ENCODE measurements around the gene TSPAN10. TPM values are rescaled to one million over a fixed set of nuclear protein-coding genes. Genes with fewer than 3 reads are reported as not detected.

The TSPAN10 gene
- total and polyA plus RNA-seq, 2 of the 13 experiments (the other 11 are each of a cell fraction or from before 2014, with no cell fraction given) = 0.54 to 0.75 TPM

DNA sequence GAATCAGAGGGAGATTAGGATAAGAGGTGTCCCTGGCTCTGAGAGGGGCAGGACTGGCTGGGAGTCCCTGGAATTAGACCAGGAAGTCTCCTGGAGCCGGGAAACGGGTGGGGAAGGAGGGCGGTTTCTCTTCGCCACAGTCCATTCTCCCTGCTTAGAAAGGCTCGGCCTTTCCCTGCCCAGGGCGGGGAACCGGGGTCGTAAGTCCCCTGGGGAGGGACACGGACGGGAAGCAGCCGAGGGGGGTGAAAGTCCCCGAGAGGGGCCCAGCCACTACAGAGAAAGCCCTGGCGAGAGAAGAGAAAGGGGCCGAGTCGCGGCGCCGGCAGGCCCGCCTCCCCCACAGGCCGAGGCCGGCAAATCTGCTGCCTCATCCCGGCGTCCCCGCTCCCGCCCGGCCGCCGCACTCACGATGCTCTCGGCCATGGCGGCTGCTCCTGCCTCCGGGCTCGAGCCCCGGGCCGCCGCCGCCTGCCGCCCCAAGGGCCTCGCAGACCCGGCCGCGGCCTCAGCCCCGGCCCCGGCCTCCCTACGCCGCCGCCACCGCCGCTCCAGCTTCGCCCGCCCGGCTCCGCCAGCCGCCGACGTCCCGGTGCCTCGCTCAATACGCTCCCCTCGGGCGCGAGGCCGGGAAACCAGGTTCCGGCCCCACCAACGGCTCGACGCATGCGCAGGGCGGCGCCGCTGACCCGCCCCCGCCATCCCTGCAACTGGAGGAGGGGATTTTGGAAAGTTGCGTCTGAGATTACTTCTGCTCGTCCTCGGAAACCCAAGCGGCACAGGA, at the start of gene TSPAN10, which contains the start of gene NPLOC4 (continued):
- TF ChIP-seq ZBTB38 (CRISPR knock-in tag; IDR thresholded peaks at IDR 0.05) (peak; percentile 65; the same call in 1 of the 2 replicates), ZNF263 (CRISPR knock-in tag; IDR thresholded peaks at IDR 0.05) (peak; percentile 65), ZFAT (CRISPR knock-in tag; conservative IDR thresholded peaks at IDR 0.05) (no peak), RFX3 (CRISPR knock-in tag; IDR thresholded peaks at IDR 0.05) (peak; percentile 36; the same call in 1 of the 2 replicates), ZNF205 (CRISPR knock-in tag; IDR thresholded peaks at IDR 0.05) (peak; percentile 88), SNAI1 (CRISPR knock-in tag; IDR thresholded peaks at IDR 0.05; ENCODE audit: borderline replicate concordance) (0 out of 2 replicates have a peak, but pooled peaks have one; percentile 38), ZFP1 (CRISPR knock-in tag; IDR thresholded peaks at IDR 0.05) (peak; percentile 87; the same call in 1 of the 2 replicates), ZNF780A (CRISPR knock-in tag; IDR thresholded peaks at IDR 0.05) (no peak), ZNF672 (CRISPR knock-in tag; IDR thresholded peaks at IDR 0.05) (peak; percentile 93), HOXD1 (CRISPR knock-in tag; IDR thresholded peaks at IDR 0.05) (peak; percentile 93), ZNF317 (CRISPR knock-in tag; IDR thresholded peaks at IDR 0.05) (0 out of 2 replicates have a peak, but pooled peaks have one; percentile 30), ZNF235 (CRISPR knock-in tag; IDR thresholded peaks at IDR 0.05; ENCODE audit: borderline replicate concordance) (peak; percentile 91; the same call in 1 of the 2 replicates), ZNF354B (CRISPR knock-in tag; IDR thresholded peaks at IDR 0.05) (no peak), KLF15 (CRISPR knock-in tag; IDR thresholded peaks at IDR 0.05; ENCODE audit: borderline replicate concordance) (peak; percentile 90; the same call in 1 of the 2 replicates), ZNF670 (CRISPR knock-in tag; IDR thresholded peaks at IDR 0.05; ENCODE audit: borderline replicate concordance) (no peak), JUND (CRISPR knock-in tag; IDR thresholded peaks at IDR 0.05) (peak; percentile 73), TSC22D2 (CRISPR knock-in tag; IDR thresholded peaks at IDR 0.05; ENCODE audit: borderline replicate concordance) (peak; percentile 97), TMF1 (CRISPR knock-in tag; IDR thresholded peaks at IDR 0.05; ENCODE audit: low read depth) (peak; percentile 91; the same call in 1 of the 2 replicates), SMAD9 (CRISPR knock-in tag; IDR thresholded peaks at IDR 0.05) (no peak), ZNF883 (CRISPR knock-in tag; IDR thresholded peaks at IDR 0.05; ENCODE audit: not compliant biosample characterization) (no peak)
- TF ChIP-seq, protein P1, sequence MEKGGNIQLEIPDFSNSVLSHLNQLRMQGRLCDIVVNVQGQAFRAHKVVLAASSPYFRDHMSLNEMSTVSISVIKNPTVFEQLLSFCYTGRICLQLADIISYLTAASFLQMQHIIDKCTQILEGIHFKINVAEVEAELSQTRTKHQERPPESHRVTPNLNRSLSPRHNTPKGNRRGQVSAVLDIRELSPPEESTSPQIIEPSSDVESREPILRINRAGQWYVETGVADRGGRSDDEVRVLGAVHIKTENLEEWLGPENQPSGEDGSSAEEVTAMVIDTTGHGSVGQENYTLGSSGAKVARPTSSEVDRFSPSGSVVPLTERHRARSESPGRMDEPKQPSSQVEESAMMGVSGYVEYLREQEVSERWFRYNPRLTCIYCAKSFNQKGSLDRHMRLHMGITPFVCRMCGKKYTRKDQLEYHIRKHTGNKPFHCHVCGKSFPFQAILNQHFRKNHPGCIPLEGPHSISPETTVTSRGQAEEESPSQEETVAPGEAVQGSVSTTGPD (CRISPR knock-in tag; IDR thresholded peaks at IDR 0.05) = no peak
- TF ChIP-seq, protein P2, sequence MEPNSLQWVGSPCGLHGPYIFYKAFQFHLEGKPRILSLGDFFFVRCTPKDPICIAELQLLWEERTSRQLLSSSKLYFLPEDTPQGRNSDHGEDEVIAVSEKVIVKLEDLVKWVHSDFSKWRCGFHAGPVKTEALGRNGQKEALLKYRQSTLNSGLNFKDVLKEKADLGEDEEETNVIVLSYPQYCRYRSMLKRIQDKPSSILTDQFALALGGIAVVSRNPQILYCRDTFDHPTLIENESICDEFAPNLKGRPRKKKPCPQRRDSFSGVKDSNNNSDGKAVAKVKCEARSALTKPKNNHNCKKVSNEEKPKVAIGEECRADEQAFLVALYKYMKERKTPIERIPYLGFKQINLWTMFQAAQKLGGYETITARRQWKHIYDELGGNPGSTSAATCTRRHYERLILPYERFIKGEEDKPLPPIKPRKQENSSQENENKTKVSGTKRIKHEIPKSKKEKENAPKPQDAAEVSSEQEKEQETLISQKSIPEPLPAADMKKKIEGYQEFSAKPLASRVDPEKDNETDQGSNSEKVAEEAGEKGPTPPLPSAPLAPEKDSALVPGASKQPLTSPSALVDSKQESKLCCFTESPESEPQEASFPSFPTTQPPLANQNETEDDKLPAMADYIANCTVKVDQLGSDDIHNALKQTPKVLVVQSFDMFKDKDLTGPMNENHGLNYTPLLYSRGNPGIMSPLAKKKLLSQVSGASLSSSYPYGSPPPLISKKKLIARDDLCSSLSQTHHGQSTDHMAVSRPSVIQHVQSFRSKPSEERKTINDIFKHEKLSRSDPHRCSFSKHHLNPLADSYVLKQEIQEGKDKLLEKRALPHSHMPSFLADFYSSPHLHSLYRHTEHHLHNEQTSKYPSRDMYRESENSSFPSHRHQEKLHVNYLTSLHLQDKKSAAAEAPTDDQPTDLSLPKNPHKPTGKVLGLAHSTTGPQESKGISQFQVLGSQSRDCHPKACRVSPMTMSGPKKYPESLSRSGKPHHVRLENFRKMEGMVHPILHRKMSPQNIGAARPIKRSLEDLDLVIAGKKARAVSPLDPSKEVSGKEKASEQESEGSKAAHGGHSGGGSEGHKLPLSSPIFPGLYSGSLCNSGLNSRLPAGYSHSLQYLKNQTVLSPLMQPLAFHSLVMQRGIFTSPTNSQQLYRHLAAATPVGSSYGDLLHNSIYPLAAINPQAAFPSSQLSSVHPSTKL (CRISPR knock-in tag; IDR thresholded peaks at IDR 0.05) = peak; percentile 73
- TF ChIP-seq, protein P3, sequence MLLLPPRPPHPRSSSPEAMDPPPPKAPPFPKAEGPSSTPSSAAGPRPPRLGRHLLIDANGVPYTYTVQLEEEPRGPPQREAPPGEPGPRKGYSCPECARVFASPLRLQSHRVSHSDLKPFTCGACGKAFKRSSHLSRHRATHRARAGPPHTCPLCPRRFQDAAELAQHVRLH (CRISPR knock-in tag; IDR thresholded peaks at IDR 0.05; ENCODE audit: borderline replicate concordance, low read depth) = peak; percentile 95
- TF ChIP-seq, protein P4, sequence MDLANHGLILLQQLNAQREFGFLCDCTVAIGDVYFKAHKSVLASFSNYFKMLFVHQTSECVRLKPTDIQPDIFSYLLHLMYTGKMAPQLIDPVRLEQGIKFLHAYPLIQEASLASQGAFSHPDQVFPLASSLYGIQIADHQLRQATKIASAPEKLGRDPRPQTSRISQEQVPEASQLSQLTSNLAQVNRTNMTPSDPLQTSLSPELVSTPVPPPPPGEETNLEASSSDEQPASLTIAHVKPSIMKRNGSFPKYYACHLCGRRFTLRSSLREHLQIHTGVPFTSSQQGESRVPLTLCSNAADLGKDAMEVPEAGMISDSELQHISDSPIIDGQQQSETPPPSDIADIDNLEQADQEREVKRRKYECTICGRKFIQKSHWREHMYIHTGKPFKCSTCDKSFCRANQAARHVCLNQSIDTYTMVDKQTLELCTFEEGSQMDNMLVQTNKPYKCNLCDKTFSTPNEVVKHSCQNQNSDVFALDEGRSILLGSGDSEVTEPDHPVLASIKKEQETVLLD (CRISPR knock-in tag; IDR thresholded peaks at IDR 0.05; ENCODE audit: low read depth) = peak; percentile 97

Data from HepG2 (cell line).